Measurements from ENCODE around the gene COA8.
"Not testable (repeated sequence)": the region's sequence is repeated elsewhere in the genome, so short reads cannot be mapped to it uniquely, and the experiment has no call there.

COA8 gene

GRCh38 chr14:103594265-103594664 lies 31.5 kb downstream of the COA8 start:
- no peak overlapping the region for H3K4me3 ChIP-seq (ENCODE audit: low read length)
- TF ChIP-seq CTCF (IDR thresholded peaks at IDR 0.05; ENCODE audit: insufficient read depth, low read depth, low read length, missing control alignments), result no peak
- DNase-seq (ENCODE audit: low read depth), result peak; percentile 84

GRCh38 chr14:103597623-103598377 lies 35.0 kb downstream of the COA8 start:
- TF ChIP-seq CTCF (IDR thresholded peaks at IDR 0.05; ENCODE audit: insufficient read depth, low read depth, low read length, missing control alignments), result no peak
- H3K4me3 ChIP-seq (ENCODE audit: low read length), result no peak overlapping the region
- peak; percentile 91 for DNase-seq (ENCODE audit: low read depth)

- TF ChIP-seq CTCF (IDR thresholded peaks at IDR 0.05; ENCODE audit: insufficient read depth, low read depth, low read length, missing control alignments), result no peak
- H3K4me3 ChIP-seq (ENCODE audit: low read length), result no peak overlapping the region
- no peak for DNase-seq (ENCODE audit: low read depth)
These were observed 37.7 kb downstream of the COA8 start for GRCh38 chr14:103600503-103600902.

GRCh38 chr14:103604620-103605019 lies 41.9 kb downstream of the COA8 start:
- DNase-seq (ENCODE audit: low read depth), result no peak
- TF ChIP-seq CTCF (IDR thresholded peaks at IDR 0.05; ENCODE audit: insufficient read depth, low read depth, low read length, missing control alignments), result no peak
- H3K4me3 ChIP-seq (ENCODE audit: low read length), result no peak overlapping the region

- TF ChIP-seq CTCF (IDR thresholded peaks at IDR 0.05; ENCODE audit: insufficient read depth, low read depth, low read length, missing control alignments), result no peak
- H3K4me3 ChIP-seq (ENCODE audit: low read length), result no peak overlapping the region
- DNase-seq (ENCODE audit: low read depth), result peak; percentile 30
These were observed 44.4 kb downstream of the COA8 start for GRCh38 chr14:103606963-103607668.

GRCh38 chr14:103607822-103608221 lies 45.1 kb downstream of the COA8 start:
- no peak overlapping the region for H3K4me3 ChIP-seq (ENCODE audit: low read length)
- TF ChIP-seq CTCF (IDR thresholded peaks at IDR 0.05; ENCODE audit: insufficient read depth, low read depth, low read length, missing control alignments), result no peak
- DNase-seq (ENCODE audit: low read depth), result no peak

- H3K4me3 ChIP-seq (ENCODE audit: low read length); DNase-seq (ENCODE audit: low read depth): not testable (repeated sequence)
These were observed 46.3 kb downstream of the COA8 start for GRCh38 chr14:103609081-103609480.
